Activated T-helper 1 cell treated with anti-CD3 and anti-CD28 coated beads, Interleukin-12 subunit alpha, Interleukin-12 subunit beta, Interleukin-2, Interleukin-4 antibody, amounts not matched to agents 30 ng/mL and 10 ng/mL and 1 ng/mL, durations not matched to agents 14 hours and 24 hours and 36 hours (primary cell): ENCODE results near the gene PSPN. TPM values are rescaled to one million over a fixed set of nuclear protein-coding genes. Genes with fewer than 3 reads are reported as not detected.

Experiments used
- total RNA-seq: library from RNA; stranded (reverse); gene quantifications from 2 replicates; pipeline ENCODE4 v1.2.3, GENCODE V29; 2022

The PSPN gene
- total RNA-seq, 1 donor from 2014 or later, result 1.3 TPM

Other genes with a start within 250 kb of the PSPN start
- gene ACSBG2, start 240.3 kb downstream of the PSPN start, total RNA-seq, result not detected in 2 replicates
- 71.6 and 77.4 TPM in 2 replicates for gene MLLT1, start 96.0 kb downstream of the PSPN start, total RNA-seq
- gene ACER1, start 42.3 kb downstream of the PSPN start, total RNA-seq, result 0.24 TPM in 1 of 2 replicates, not detected in the other
- gene CLPP, start 14.4 kb downstream of the PSPN start, total RNA-seq, result 180 and 201 TPM in 2 replicates
- gene ALKBH7, start 3.1 kb downstream of the PSPN start, total RNA-seq, result 24.8 and 27.1 TPM in 2 replicates
- gene GTF2F1, start 17.2 kb upstream of the PSPN start, total RNA-seq, result 62.9 and 65.5 TPM in 2 replicates
- gene KHSRP, start 48.9 kb upstream of the PSPN start, total RNA-seq, result 415 and 424 TPM in 2 replicates
- gene SLC25A41, start 57.8 kb upstream of the PSPN start, total RNA-seq, result 0.24 and 0.31 TPM in 2 replicates
- gene SLC25A23, start 83.9 kb upstream of the PSPN start, total RNA-seq, result 18.6 and 20.3 TPM in 2 replicates
- 0.29 and 0.39 TPM in 2 replicates for gene CRB3, start 88.3 kb upstream of the PSPN start, total RNA-seq
- gene DENND1C, start 105.9 kb upstream of the PSPN start, total RNA-seq, result 68.4 and 75.6 TPM in 2 replicates
- 2.3 and 3.0 TPM in 2 replicates for gene TUBB4A, start 126.4 kb upstream of the PSPN start, total RNA-seq
- 8.0 and 9.7 TPM in 2 replicates for gene TNFSF9, start 155.1 kb upstream of the PSPN start, total RNA-seq
- 55.4 and 61.6 TPM in 2 replicates for gene CD70, start 215.2 kb upstream of the PSPN start, total RNA-seq